ENCODE data around the gene DPM3. TPM values are rescaled to one million over a fixed set of nuclear protein-coding genes. Genes with fewer than 3 reads are reported as not detected.
"Not testable (repeated sequence)": the region's sequence is repeated elsewhere in the genome, so short reads cannot be mapped to it uniquely, and the experiment has no call there.

Gene DPM3
- total and polyA plus RNA-seq, 8 donors: 19.6 to 91.0 (median 29.1) TPM

- Histone ChIP-seq H3K9me3 (no peaks in the 10 kb centered on the region), H3K27me3 (peaks cover 0 to 17% of the 10 kb centered on the region in 2 donors), H3K4me1 (peaks cover 20 to 30% of the 10 kb centered on the region in 2 donors), H3K4me3 (no peak overlapping the region), H3K27ac (peak overlapping the region; percentile 43 to 53), H3K36me3 (no peaks in the 10 kb centered on the region)
- ATAC-seq (peak; percentile 52), DNase-seq (no peak)
- intact Hi-C loops (cut with DNase I): no loop called here
- TF ChIP-seq, protein P1, sequence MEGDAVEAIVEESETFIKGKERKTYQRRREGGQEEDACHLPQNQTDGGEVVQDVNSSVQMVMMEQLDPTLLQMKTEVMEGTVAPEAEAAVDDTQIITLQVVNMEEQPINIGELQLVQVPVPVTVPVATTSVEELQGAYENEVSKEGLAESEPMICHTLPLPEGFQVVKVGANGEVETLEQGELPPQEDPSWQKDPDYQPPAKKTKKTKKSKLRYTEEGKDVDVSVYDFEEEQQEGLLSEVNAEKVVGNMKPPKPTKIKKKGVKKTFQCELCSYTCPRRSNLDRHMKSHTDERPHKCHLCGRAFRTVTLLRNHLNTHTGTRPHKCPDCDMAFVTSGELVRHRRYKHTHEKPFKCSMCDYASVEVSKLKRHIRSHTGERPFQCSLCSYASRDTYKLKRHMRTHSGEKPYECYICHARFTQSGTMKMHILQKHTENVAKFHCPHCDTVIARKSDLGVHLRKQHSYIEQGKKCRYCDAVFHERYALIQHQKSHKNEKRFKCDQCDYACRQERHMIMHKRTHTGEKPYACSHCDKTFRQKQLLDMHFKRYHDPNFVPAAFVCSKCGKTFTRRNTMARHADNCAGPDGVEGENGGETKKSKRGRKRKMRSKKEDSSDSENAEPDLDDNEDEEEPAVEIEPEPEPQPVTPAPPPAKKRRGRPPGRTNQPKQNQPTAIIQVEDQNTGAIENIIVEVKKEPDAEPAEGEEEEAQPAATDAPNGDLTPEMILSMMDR (IDR thresholded peaks at IDR 0.05): no peak
Observed at GRCh38 chr1:155121249-155121648, 19.1 kb downstream of the DPM3 start.

DNA sequence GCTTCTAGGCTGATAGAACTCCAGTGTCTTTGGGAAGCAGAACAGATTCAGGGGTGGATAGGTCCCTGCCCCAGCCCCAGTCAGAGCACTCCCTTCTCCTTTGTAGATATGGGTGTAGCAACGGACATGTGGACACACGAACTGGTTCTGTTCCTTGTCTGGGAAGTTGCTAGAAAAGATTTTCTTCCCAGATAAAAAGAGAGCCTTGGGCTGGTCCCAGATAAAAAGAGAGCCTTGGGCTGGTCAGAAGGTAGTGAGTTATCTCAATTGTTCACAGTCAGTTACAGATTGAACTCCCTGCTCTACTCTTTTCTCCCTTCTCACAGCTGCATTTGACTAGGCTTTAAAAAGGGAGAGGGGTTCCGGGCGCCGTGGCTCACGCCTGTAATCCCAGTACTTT is 20.1 kb downstream of the DPM3 start:
- ATAC-seq: no peak
- no peaks in the 10 kb centered on the region for H3K9me3 ChIP-seq
- peaks cover 11 to 20% of the 10 kb centered on the region in 2 donors for H3K4me1 ChIP-seq
- peak overlapping the region in 1 of 2 donors; percentile 53 for H3K27ac ChIP-seq
- no peaks in the 10 kb centered on the region for H3K36me3 ChIP-seq
- H3K4me3 ChIP-seq: no peak overlapping the region
- DNase-seq: no peak
- intact Hi-C loops (cut with DNase I): no loop called here
- TF ChIP-seq, protein P1 (IDR thresholded peaks at IDR 0.05): no peak
- H3K27me3 ChIP-seq: peaks cover 0 to 7% of the 10 kb centered on the region in 2 donors

GRCh38 chr1:155118090-155118489 is 22.2 kb downstream of the DPM3 start:
- intact Hi-C loops (cut with DNase I); DNase-seq; H3K36me3 ChIP-seq; H3K27ac ChIP-seq; H3K27me3 ChIP-seq; ATAC-seq; H3K4me3 ChIP-seq; H3K9me3 ChIP-seq; H3K4me1 ChIP-seq: not testable (repeated sequence)

DNA sequence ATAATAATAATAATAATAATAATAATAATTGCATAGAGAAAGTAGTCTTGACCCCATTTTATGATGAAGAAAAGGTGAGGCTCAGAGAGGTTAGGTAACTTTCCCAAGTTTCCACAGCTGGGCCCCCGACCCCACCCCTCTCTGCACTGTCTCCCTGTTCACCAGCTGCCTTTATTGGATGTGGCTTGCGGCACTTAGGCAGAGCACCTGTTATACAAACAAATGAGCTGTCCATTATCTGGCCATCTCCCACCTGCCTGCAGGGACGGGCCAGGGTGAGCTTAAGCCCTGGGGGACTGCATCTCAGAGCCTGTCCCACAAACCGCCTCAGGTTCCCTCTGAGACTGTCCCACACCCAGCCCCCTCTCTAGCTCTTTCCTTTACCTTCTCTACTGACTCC is 22.7 kb downstream of the DPM3 start:
- H3K27me3 ChIP-seq: no peaks in the 10 kb centered on the region
- DNase-seq (no peak), ATAC-seq (no peak)
- TF ChIP-seq, protein P1 (IDR thresholded peaks at IDR 0.05): no peak
- H3K9me3 ChIP-seq: no peaks in the 10 kb centered on the region
- H3K27ac ChIP-seq: no peak overlapping the region
- no peak overlapping the region for H3K4me3 ChIP-seq
- H3K36me3 ChIP-seq: no peaks in the 10 kb centered on the region
- no peaks in the 10 kb centered on the region for H3K4me1 ChIP-seq
- intact Hi-C loops (cut with DNase I): no loop called here

GRCh38 chr1:155116113-155116764 is 24.1 kb downstream of the DPM3 start:
- Histone ChIP-seq H3K36me3 (no peaks in the 10 kb centered on the region), H3K4me3 (no peak overlapping the region), H3K27me3 (no peaks in the 10 kb centered on the region), H3K4me1 (no peaks in the 10 kb centered on the region), H3K9me3 (no peaks in the 10 kb centered on the region), H3K27ac (peak overlapping the region; percentile 33 to 44)
- intact Hi-C loops (cut with DNase I): no loop called here
- TF ChIP-seq, protein P1 (IDR thresholded peaks at IDR 0.05): no peak
- DNase-seq: peak in 1 of 4 donors; percentile 74
- ATAC-seq: peak; percentile 81

Measured in left lung (tissue), 10 donors.